ENCODE data around the gene SUGT1.

DNA sequence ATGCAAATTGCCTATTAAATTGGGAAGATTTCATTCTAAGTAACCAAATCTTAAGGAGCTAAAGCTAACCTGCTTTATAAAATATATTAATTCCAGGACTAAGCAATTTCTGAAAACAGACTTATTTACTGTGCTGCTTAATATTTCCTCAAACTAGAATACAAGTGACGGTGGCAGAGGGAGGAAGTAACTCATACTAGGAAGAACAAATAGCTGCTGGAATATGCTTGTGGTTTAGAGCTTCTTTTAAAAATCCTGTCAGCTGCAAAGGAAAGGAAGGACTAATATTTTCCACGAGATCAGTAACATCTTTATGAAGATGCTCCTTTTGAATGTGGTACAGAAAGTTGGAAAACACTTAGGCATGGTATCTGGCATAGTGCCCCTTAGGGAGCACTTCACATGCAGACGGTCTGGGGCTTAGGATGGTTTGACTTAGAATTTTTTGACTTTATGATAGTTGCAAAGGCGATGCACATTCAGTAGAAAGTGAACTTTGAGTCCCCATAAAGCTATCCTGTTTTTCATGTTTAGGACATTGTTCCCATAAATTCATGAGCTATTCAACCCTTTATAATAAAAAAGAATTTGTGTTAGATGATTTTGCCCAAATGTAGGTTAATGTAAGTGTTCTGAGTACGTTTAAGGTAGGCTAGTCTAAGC is 13.8 kb upstream of the SUGT1 start:
- TF ChIP-seq CTCF (IDR thresholded peaks at IDR 0.05) (no peak), POLR2A (IDR thresholded peaks at IDR 0.05) (no peak)
